HepG2 (cell line): ENCODE results near the gene ADSS1. TPM values are rescaled to one million over a fixed set of nuclear protein-coding genes. Genes with fewer than 3 reads are reported as not detected.

Experiments used
- ATAD3A ChIP-seq: sonication (generic); formaldehyde crosslinking; IDR thresholded peaks from 2 replicates; pipeline ENCODE4 v1.4.0; 2020; ENCODE audit warnings: missing genetic modification reagents
- ATF1 ChIP-seq: IDR thresholded peaks from 2 replicates; pipeline ENCODE4 v1.6.1; 2016; ENCODE audit warnings: mild to moderate bottlenecking, control low read depth
- ATF6 ChIP-seq: sonication (generic); formaldehyde crosslinking; conservative IDR thresholded peaks from 2 replicates; pipeline ENCODE4 v1.4.0; 2020; ENCODE audit warnings: missing genetic modification reagents
- CHD4 ChIP-seq: fragments of 200-600 bp; sonication (generic); IDR thresholded peaks from 2 replicates; pipeline ENCODE4 v1.7.0; 2017; ENCODE audit warnings: mild to moderate bottlenecking, low read length, borderline replicate concordance
- GRHL1 ChIP-seq: sonication (generic); formaldehyde crosslinking; conservative IDR thresholded peaks from 2 replicates; pipeline ENCODE4 v1.8.0; 2022; ENCODE audit warnings: missing genetic modification reagents
- HES4 ChIP-seq: sonication (generic); formaldehyde crosslinking; IDR thresholded peaks from 2 replicates; pipeline ENCODE4 v1.9.0; 2021; ENCODE audit warnings: mild to moderate bottlenecking, missing genetic modification reagents, borderline replicate concordance
- NCOA1 ChIP-seq: sonication (generic); formaldehyde crosslinking; IDR thresholded peaks from 2 replicates; pipeline ENCODE4 v1.9.0; 2021; ENCODE audit warnings: missing genetic modification reagents
- NR2F2 ChIP-seq: IDR thresholded peaks from 2 replicates; pipeline ENCODE4 v1.6.1; 2012; ENCODE audit warnings: low read depth, inconsistent platforms, borderline replicate concordance
- PATZ1 ChIP-seq: sonication (generic); formaldehyde crosslinking; IDR thresholded peaks from 2 replicates; pipeline ENCODE4 v1.4.0; 2020; ENCODE audit warnings: missing genetic modification reagents
- PCBP1 ChIP-seq: fragments of 200-400 bp; formaldehyde crosslinking; IDR thresholded peaks from 2 replicates; pipeline ENCODE4 v1.6.1; 2017; ENCODE audit warnings: mild to moderate bottlenecking, low read depth, low read length, borderline replicate concordance
- TRAFD1 ChIP-seq: sonication (generic); formaldehyde crosslinking; IDR thresholded peaks from 2 replicates; pipeline ENCODE4 v1.5.1; 2020; ENCODE audit warnings: missing genetic modification reagents, mild to moderate bottlenecking, borderline replicate concordance
- ZMAT3 ChIP-seq: sonication (generic); formaldehyde crosslinking; conservative IDR thresholded peaks from 2 replicates; pipeline ENCODE4 v1.7.0; 2021; ENCODE audit warnings: missing genetic modification reagents
- ZNF234 ChIP-seq: sonication (generic); formaldehyde crosslinking; conservative IDR thresholded peaks from 2 replicates; pipeline ENCODE4 v1.5.1; 2020; ENCODE audit warnings: mild to moderate bottlenecking, missing genetic modification reagents
- ZNF329 ChIP-seq: sonication (generic); formaldehyde crosslinking; IDR thresholded peaks from 2 replicates; pipeline ENCODE4 v1.9.0; 2021; ENCODE audit warnings: low read depth, mild to moderate bottlenecking, missing genetic modification reagents
- ZNF383 ChIP-seq: sonication (generic); formaldehyde crosslinking; IDR thresholded peaks from 2 replicates; pipeline ENCODE4 v1.4.0; 2020; ENCODE audit warnings: missing genetic modification reagents, mild to moderate bottlenecking, borderline replicate concordance
- ZNF547 ChIP-seq: sonication (generic); formaldehyde crosslinking; IDR thresholded peaks from 2 replicates; pipeline ENCODE4 v1.5.1; 2020; ENCODE audit warnings: mild to moderate bottlenecking, missing genetic modification reagents
- ZNF639 ChIP-seq: conservative IDR thresholded peaks from 2 replicates; pipeline ENCODE4 v1.6.1; 2018; ENCODE audit warnings: missing genetic modification reagents
- ZNF678 ChIP-seq: sonication (generic); formaldehyde crosslinking; IDR thresholded peaks from 2 replicates; pipeline ENCODE4 v1.4.0; 2020; ENCODE audit warnings: mild to moderate bottlenecking, missing genetic modification reagents
- ZNF83 ChIP-seq: sonication (generic); formaldehyde crosslinking; IDR thresholded peaks from 2 replicates; pipeline ENCODE4 v1.4.0; 2020; ENCODE audit warnings: missing genetic modification reagents, mild to moderate bottlenecking, borderline replicate concordance
- ZSCAN29 ChIP-seq: sonication (generic); formaldehyde crosslinking; conservative IDR thresholded peaks from 2 replicates; pipeline ENCODE4 v1.4.0; 2020; ENCODE audit warnings: mild to moderate bottlenecking, missing genetic modification reagents
- ZSCAN30 ChIP-seq: sonication (generic); formaldehyde crosslinking; IDR thresholded peaks from 2 replicates; pipeline ENCODE4 v1.5.0; 2020; ENCODE audit warnings: mild to moderate bottlenecking, missing genetic modification reagents
- polyA plus RNA-seq, 8 experiments: library from polyadenylated mRNA; depleted of rRNA in 3 of 8; stranded (reverse) in 7 of 8; unstranded in 1 of 8; fragments of >200 nt; fragmentation: Illumina TruSeq in 4 of 8; extraction: Trizol in 4 of 8; gene quantifications; 2 replicates each; pipeline versions ENCODE4 v1.2.1 to v1.2.3, GENCODE V29; 2011 to 2016; ENCODE audit warnings: low read depth in 4 of 8, missing spikeins in 1 of 8, mixed read lengths in 1 of 8; ENCODE audit not compliant: insufficient read depth in 1 of 8
- total RNA-seq, 5 experiments: library from RNA; depleted of rRNA; stranded (reverse); fragments of >200 nt; fragmentation: Illumina TruSeq; extraction: Trizol; gene quantifications; 2 replicates each; pipeline ENCODE4 v1.2.3, GENCODE V29; 2016; ENCODE audit warnings: low read depth in 1 of 5

Gene ADSS1
- total and polyA plus RNA-seq, 2 of the 13 experiments (the other 11 are each of a cell fraction or from before 2014, with no cell fraction given): 1.0 to 36.7 TPM

GRCh38 chr14:104688505-104689108, 35.4 kb upstream of the ADSS1 start (continued):
- TF ChIP-seq ZNF234 (CRISPR knock-in tag) (no peak), ZNF639 (no peak), ZNF383 (CRISPR knock-in tag) (0 out of 2 replicates have a peak, but pooled peaks have one; percentile 35), ATF1 (CRISPR knock-in tag) (no peak), PATZ1 (CRISPR knock-in tag) (peak; percentile 35; the same call in 1 of the 2 replicates), ZSCAN29 (CRISPR knock-in tag) (peak; percentile 84; the same call in 1 of the 2 replicates), CHD4 (peak; percentile 65; the same call in 1 of the 2 replicates), TRAFD1 (no peak), GRHL1 (CRISPR knock-in tag) (no peak), ZSCAN30 (CRISPR knock-in tag) (no peak), ZMAT3 (CRISPR knock-in tag) (peak; percentile 18; the same call in 1 of the 2 replicates), ATF6 (peak; percentile 39; the same call in 1 of the 2 replicates), PCBP1 (peak; percentile 76; the same call in 1 of the 2 replicates), ZNF329 (CRISPR knock-in tag) (no peak), HES4 (CRISPR knock-in tag) (0 out of 2 replicates have a peak, but pooled peaks have one; percentile 20), NR2F2 (no peak), ZNF83 (CRISPR knock-in tag) (no peak), ZNF547 (CRISPR knock-in tag) (peak; percentile 63; the same call in 1 of the 2 replicates), ZNF678 (CRISPR knock-in tag) (0 out of 2 replicates have a peak, but pooled peaks have one; percentile 10), NCOA1 (CRISPR knock-in tag) (peak; percentile 74), ATAD3A (CRISPR knock-in tag) (no peak)
